Nephron progenitor cell (in vitro differentiated cells): ENCODE measurements around the gene SLC1A1.
A peak's percentile ranks its signal among the peaks of the same experiment; 100 is the strongest.

Experiments used
- DNase-seq: peaks from one replicate; pipeline ENCODE4 v3.0.0; 2021
- H3K27ac Mint-ChIP-seq: 2 replicates; pipeline ENCODE4 v1.8.0; 2021; ENCODE audit warnings: mild to moderate bottlenecking, moderate library complexity, mixed read lengths
- H3K27me3 Mint-ChIP-seq: 2 replicates; pipeline ENCODE4 v1.8.0; 2021; ENCODE audit warnings: mild to moderate bottlenecking, low read depth, mixed read lengths; ENCODE audit not compliant: poor library complexity
- H3K36me3 Mint-ChIP-seq: 2 replicates; pipeline ENCODE4 v1.8.0; 2021; ENCODE audit warnings: low read depth, mixed read lengths
- H3K4me1 Mint-ChIP-seq: 2 replicates; pipeline ENCODE4 v1.8.0; 2021; ENCODE audit warnings: mixed read lengths
- H3K4me3 Mint-ChIP-seq: 2 replicates; pipeline ENCODE4 v1.8.0; 2021; ENCODE audit warnings: mild to moderate bottlenecking, moderate library complexity, mixed read lengths
- H3K9me3 Mint-ChIP-seq: 2 replicates; pipeline ENCODE4 v1.8.0; 2021; ENCODE audit warnings: mild to moderate bottlenecking, moderate library complexity, mixed read lengths
- TF ChIP-seq, protein P1 (sequence below): fragments of 200-600 bp; sonication (generic); IDR thresholded peaks from 2 replicates; pipeline ENCODE4 v1.5.0; 2021; ENCODE audit warnings: antibody characterized with exemption

SLC1A1 gene

DNA sequence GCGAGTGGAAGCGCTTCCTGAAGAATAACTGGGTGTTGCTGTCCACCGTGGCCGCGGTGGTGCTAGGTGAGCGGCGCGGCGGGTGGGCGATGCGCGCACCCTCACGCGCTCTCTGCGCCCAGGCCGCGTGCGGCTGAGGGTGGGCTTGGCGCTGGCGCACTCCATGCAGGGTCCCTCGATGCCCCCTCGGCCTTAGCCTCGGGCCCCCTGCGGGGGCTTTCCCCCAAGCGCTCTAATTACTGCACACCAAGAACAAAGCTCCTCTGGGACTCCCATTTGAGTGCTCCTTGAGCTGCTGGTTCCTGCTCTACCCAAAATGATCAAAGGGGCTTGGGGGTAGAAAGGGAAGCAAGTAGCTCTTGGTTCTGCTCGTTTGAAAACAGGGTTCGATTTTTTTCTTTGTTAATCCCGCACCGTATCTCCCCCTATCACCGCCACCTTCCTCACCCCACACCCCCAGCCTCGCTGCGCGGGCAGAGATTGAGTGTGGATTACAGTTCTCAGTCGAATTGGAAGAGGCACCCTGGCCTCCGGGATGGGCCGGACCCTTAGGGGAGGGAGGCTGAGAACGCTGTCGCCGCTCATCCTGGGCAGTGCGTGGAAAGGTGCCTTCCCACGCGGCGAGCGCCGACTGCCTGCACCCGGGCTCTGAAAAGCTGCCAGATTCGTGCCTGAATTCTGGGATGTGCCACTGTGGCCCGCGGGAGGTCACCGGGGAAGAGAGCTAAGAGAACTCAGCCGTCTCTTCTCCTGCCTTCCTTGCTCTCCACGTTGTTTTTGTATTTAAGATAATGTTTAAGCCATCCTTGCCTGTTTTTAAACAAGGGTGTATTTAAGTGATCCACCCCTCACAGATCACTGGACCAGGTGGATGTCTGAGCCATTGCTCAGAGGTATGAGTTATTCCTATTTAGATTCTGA is 697 bp downstream of the SLC1A1 start:
- no peaks in the 10 kb centered on the region for H3K36me3 Mint-ChIP-seq
- peaks cover 78% of the 10 kb centered on the region for H3K27me3 Mint-ChIP-seq
- peak; percentile 21 for DNase-seq
- H3K27ac Mint-ChIP-seq = no peak overlapping the region
- peaks cover 22% of the 10 kb centered on the region for H3K4me1 Mint-ChIP-seq
- TF ChIP-seq, protein P1, sequence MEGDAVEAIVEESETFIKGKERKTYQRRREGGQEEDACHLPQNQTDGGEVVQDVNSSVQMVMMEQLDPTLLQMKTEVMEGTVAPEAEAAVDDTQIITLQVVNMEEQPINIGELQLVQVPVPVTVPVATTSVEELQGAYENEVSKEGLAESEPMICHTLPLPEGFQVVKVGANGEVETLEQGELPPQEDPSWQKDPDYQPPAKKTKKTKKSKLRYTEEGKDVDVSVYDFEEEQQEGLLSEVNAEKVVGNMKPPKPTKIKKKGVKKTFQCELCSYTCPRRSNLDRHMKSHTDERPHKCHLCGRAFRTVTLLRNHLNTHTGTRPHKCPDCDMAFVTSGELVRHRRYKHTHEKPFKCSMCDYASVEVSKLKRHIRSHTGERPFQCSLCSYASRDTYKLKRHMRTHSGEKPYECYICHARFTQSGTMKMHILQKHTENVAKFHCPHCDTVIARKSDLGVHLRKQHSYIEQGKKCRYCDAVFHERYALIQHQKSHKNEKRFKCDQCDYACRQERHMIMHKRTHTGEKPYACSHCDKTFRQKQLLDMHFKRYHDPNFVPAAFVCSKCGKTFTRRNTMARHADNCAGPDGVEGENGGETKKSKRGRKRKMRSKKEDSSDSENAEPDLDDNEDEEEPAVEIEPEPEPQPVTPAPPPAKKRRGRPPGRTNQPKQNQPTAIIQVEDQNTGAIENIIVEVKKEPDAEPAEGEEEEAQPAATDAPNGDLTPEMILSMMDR = no peak
- H3K4me3 Mint-ChIP-seq = peak overlapping the region; percentile 91
- H3K9me3 Mint-ChIP-seq = peaks cover 4% of the 10 kb centered on the region

DNA sequence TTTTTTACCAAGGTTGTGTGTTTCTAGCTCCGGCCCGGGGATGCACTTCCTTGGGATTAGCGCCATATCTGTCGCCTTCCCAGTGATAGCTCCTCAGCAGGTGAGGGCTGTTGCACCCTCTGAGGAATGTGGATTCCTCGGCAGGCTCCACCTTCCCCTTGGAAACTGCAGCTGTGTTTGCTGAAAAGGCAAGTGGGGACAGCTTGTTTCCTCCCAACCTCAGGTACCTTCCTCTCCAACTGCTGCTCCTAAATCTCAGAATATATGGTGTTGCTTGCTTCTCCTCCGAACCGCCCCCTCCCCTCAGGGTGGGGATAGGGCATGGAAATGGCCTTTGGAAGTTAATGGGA is 1.3 kb downstream of the SLC1A1 start:
- peaks cover 24% of the 10 kb centered on the region for H3K4me1 Mint-ChIP-seq
- no peak for DNase-seq
- peak overlapping the region; percentile 91 for H3K4me3 Mint-ChIP-seq
- no peaks in the 10 kb centered on the region for H3K36me3 Mint-ChIP-seq
- H3K9me3 Mint-ChIP-seq = peaks cover 4% of the 10 kb centered on the region
- TF ChIP-seq, protein P1 = no peak
- no peak overlapping the region for H3K27ac Mint-ChIP-seq
- H3K27me3 Mint-ChIP-seq = peaks cover 75% of the 10 kb centered on the region

DNA sequence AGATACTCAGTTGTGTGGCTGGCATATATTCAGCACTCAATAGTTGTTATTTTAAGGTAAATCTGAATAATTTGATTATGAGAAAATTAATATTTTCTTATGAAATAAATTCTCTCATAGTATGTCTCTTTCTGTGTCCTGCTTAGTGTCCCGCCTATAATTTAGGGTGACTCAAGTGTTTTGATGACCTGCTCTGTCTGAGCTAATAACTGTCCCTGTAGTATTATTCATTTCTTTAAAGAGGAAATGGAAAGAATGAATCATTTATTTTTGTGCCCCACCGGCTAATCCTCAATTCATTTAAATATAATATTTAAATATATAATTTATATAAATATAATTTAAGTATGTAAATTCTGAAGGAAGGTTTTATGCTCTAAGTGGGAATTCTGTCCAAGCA is 4.1 kb downstream of the SLC1A1 start:
- no peaks in the 10 kb centered on the region for H3K36me3 Mint-ChIP-seq
- no peak overlapping the region for H3K4me3 Mint-ChIP-seq
- no peak overlapping the region for H3K27ac Mint-ChIP-seq
- DNase-seq = no peak
- H3K4me1 Mint-ChIP-seq = peaks cover 26% of the 10 kb centered on the region
- TF ChIP-seq, protein P1 = no peak
- peaks cover 53% of the 10 kb centered on the region for H3K27me3 Mint-ChIP-seq
- H3K9me3 Mint-ChIP-seq = no peaks in the 10 kb centered on the region

DNA sequence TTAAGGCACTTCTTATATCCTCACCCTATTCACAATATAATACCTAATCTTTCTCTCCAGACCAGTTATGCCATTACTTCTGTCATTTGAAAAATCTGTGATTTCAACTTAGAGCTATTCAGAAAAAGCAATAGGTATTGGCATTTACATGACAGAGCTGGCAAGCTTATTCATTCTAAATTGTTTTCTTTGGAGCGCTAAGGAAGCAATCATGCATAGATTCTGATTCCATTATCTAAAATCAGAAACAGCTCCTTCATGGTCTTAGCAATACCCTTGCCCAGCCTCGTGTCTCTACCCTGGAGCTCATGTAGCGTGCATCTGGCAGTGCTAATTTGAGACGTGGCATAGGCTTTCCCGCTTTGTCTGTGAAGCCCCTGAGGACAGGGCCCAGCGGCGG is 4.5 kb downstream of the SLC1A1 start:
- H3K4me3 Mint-ChIP-seq = no peak overlapping the region
- no peaks in the 10 kb centered on the region for H3K9me3 Mint-ChIP-seq
- H3K27me3 Mint-ChIP-seq = peaks cover 48% of the 10 kb centered on the region
- no peaks in the 10 kb centered on the region for H3K36me3 Mint-ChIP-seq
- DNase-seq = no peak
- H3K4me1 Mint-ChIP-seq = peaks cover 22% of the 10 kb centered on the region
- no peak overlapping the region for H3K27ac Mint-ChIP-seq
- TF ChIP-seq, protein P1 = no peak

DNA sequence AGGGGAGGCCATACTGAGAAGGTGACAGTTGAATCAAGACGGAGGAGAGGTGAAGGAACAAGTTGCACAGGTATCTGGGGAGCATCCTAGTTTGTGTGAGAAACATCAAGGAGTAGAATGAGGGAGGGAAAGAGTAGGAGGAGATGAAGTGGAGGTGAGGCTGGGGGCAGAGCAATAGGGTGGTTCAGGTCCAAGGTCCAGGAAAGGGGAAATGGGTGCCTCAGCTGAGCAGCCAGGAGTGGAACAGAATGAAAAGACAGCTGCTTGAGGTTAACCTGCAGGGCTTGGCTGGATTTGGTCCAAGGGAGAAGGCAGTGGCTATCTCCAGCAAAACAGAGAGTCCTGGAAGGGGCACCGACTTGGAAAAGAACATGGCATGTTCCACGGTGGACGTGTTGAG is 5.3 kb downstream of the SLC1A1 start:
- H3K4me3 Mint-ChIP-seq = no peak overlapping the region
- peaks cover 22% of the 10 kb centered on the region for H3K4me1 Mint-ChIP-seq
- H3K27ac Mint-ChIP-seq = no peak overlapping the region
- H3K36me3 Mint-ChIP-seq = no peaks in the 10 kb centered on the region
- no peak for DNase-seq
- TF ChIP-seq, protein P1 = no peak
- no peaks in the 10 kb centered on the region for H3K9me3 Mint-ChIP-seq
- H3K27me3 Mint-ChIP-seq = peaks cover 44% of the 10 kb centered on the region

DNA sequence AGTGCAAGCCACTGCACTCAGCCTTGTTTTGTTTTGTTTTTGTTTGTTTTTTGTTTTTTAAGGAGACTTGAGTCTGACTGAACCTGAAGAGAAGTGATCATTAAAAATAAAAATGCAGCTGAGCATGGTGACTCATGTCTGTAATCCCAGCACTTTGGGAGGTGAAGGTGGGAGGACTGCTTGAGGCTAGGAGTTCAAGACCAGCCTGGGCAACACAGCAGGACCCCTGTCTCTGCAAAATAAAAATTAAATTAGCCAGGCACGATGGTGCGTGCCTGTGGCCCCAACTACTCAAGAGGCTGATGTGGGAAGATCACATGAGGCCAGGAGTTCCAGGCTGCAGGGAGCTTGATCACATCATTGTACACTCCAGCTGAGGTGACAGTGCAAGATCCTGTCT is 6.2 kb downstream of the SLC1A1 start:
- Mint-ChIP-seq H3K27ac (no peak overlapping the region), H3K4me3 (no peak overlapping the region), H3K4me1 (peaks cover 14% of the 10 kb centered on the region), H3K9me3 (no peaks in the 10 kb centered on the region), H3K36me3 (no peaks in the 10 kb centered on the region), H3K27me3 (peaks cover 35% of the 10 kb centered on the region)
- no peak for DNase-seq
- TF ChIP-seq, protein P1 = no peak
